GM18526 (cell line): ENCODE results near the gene RHAG.

Experiments
- POLR2A ChIP-seq: IDR thresholded peaks from 3 replicates; pipeline ENCODE4 v1.6.1; 2011; ENCODE audit not compliant: insufficient read length; ENCODE audit errors: extremely low read depth

Gene RHAG

DNA sequence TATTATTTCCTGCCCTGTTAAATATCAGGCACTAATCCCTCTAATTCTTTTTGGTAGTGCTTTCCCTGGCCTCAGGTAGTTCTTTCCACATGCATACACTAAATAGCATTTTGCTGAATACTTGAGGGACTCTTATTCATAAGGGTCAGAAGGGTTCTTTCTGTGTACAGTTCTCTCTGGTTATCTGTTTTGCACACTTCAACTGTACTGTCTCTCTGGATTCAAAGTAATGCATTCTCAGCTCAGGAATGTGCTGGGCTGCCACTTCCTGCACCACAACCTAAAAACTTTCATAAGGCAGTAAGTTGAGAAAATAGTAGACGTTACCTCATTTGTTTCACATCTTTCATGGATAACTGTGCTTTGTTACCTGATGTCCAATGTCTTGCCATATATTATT lies 54.1 kb downstream of the RHAG start:
- TF ChIP-seq POLR2A = no peak

- no peak for TF ChIP-seq POLR2A
Measured at GRCh38 chr6:49579649-49580048, 57.0 kb downstream of the RHAG start.

GRCh38 chr6:49576618-49577017 lies 60.0 kb downstream of the RHAG start:
- no peak for TF ChIP-seq POLR2A

DNA sequence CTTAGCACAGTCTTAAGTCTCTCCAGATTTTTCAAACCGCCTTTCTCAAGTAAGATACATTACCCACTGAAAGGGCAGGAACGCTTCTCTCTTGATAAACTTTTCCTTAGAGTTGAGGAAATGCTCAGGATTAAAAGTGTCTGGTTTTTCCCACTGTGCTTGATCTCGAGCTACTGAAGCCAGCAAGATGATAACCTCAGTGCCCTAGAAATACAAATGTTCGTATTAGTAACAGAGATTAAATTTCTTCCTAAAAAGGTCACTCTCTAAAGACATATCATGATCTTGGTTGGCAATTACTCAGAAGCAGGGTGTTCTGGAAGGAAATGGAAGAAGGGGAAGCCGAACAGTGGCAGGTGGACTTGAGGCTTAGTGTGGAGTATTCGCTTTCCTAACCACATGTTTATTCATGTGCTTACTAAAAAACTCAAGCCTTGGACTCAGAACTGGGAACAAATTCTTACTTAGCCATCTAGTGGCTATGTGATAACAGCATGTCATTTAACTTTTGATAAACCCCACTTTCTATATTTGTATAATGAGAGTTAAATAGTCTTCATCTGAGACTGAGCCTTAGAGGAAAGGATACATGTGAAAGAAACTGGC lies 66.1 kb downstream of the RHAG start:
- no peak for TF ChIP-seq POLR2A

DNA sequence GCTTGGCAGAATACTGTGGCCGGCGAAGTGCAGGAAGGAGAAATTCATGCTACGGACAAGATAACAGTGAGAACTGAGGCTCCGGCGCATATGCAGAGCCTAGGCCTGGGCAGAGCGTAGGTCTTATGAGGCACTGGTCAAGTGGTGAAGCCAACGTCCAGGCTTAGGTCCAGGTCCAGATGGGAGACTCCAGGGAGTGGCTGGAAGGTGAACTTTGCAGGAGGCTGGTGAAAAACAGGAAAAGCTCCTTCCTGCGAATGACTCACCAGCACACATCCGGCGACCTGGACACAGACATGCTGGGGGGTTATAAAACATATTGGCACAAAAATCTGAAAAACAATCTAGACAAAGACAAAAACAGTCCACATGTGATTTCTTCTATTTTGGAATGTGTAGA lies 70.8 kb downstream of the RHAG start:
- no peak for TF ChIP-seq POLR2A

- no peak for TF ChIP-seq POLR2A
Measured at GRCh38 chr6:49565261-49565660, 71.4 kb downstream of the RHAG start.

- no peak for TF ChIP-seq POLR2A
Measured at GRCh38 chr6:49564552-49564951, 72.1 kb downstream of the RHAG start.

DNA sequence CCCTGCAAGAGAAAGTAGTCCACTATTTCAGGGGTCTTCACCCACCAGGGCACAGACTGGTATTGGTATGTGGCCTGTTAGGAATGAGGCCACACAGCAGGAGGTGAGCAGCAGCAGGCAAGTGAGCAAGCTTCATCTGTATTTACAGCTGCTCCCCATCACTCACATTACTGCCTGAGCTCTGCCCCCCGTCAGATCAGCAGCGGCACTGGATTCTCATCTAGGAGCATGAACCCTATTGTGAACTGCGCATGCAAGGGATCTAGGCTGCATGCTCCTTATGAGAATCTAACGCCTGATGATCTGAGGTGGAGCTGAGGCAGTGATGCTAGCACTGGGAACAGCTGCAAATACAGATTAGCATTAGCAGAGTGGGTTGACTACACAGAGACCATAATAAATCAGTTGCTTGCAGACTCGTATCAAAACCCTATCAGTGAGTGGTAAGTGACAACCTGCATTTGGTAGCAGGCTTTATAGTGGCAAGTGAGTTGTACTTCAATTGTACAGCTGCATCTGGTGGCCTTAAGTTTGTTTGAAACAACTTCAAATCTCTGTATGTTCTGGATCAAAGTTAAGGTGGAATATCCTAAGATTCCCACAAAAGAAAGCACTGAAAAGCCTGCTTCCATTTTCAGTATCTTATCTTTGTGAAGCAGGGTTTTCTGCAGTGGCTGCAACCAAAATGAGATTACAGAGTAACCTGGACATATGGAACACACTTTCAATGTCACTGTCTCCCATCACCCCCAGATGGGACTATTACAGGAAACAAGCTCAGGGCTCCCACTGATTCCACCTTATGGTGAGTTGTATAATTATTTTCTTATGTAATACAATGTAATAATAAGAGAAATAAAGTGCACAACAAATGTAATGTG lies 73.4 kb downstream of the RHAG start:
- TF ChIP-seq POLR2A = no peak

DNA sequence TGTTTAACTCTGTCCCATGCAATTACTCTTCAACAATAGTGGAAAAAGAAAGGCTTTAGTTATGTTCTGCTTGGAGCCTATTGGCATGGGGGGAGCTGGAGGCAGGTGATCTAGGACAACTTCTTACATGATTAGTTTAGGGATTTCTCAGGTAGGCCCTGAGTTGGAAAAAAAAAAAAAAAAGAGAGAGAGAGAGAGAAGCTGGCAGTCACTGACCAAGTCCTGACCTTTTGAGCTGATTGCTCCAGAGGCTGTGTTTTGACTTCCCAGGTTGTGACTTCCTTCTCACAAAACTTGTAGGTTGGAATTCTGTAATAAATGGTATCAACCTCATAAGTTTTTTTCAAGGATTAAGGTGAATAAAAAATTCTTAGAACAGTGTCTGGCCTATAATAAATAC lies 78.4 kb downstream of the RHAG start:
- no peak for TF ChIP-seq POLR2A

- no peak for TF ChIP-seq POLR2A
Measured at GRCh38 chr6:49557177-49557576, 79.5 kb downstream of the RHAG start.

GRCh38 chr6:49556429-49556837 lies 80.2 kb downstream of the RHAG start:
- TF ChIP-seq POLR2A = no peak

DNA sequence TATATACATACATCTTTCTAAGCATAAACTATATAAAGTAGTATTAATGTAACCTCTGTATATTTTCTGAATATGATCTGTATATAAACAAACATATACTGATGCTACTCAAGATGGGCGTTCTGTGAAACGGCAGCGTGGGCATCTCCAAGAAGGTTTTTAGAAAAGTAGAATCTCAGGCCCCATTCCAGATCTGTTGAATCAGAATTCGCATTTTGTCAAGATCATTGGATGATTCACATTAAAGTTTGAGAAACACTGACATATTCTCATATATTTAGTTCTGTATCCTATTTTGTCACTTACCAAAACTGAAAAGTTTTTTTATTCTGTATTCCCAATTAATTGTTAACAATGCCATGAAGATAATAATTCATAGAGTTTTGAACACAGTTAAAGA lies 80.7 kb downstream of the RHAG start:
- TF ChIP-seq POLR2A = no peak
